Measurements from ENCODE around the gene IRF7.
"Not testable (repeated sequence)": the region's sequence is repeated elsewhere in the genome, so short reads cannot be mapped to it uniquely, and the experiment has no call there.

IRF7 gene

DNA sequence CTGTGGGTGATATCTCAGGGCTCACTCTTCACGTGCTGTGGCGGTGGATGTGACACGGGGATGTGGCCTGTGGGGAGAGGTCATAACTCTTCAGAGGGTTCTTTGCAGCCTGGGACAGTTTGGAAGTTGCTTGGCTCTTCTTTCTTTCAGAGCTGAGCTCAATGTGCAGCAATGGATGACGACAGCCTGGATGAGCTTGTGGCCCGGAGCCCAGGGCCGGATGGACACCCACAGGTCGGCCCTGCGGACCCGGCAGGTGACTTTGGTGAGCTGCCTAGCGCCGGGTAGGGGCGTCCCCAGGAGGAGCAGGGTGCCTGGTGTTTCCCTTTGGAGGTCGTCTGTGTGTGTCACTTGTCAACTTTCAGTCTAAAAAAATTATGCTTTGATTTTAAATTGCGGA is 34.4 kb downstream of the IRF7 start:
- no peak for DNase-seq (ENCODE audit: low spot score)

DNA sequence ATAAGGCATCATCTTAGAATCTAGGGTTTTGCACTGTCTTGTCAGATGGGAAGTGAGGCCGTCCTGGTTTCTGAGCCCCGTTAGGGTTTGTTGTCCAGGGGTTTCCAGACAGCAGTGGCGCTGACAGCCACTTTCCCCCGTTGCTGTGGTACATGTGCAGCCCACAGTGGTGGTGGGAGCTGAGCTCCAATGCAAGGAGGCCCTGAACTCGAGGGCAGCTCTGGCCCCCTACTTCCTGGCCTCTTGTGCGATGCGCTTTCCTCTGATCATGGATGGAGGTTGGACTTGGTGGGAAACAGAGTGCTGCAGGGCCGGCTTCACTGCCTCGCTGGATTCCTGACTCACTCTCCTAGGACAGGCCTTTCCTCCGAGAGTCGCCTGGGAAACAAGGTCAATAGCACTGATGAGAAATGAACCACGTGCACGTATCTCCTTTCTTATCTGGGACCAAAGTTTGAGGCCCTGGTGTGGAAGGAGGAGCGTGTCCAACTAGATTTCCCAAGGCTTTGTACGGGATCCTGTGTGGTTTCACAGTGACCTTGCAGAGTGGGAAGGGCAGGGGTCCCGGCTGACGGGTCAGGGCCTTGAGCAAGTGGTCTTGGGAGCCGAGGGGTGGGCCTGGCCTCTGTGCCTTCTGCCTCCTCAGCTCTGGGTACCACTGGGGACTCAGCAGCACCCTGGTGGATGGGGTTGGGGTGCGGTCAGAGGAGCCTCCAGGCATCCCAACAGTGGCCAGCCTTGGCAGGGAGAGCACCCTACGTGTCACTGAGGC is 35.7 kb downstream of the IRF7 start:
- no peak for DNase-seq (ENCODE audit: low spot score)

DNA sequence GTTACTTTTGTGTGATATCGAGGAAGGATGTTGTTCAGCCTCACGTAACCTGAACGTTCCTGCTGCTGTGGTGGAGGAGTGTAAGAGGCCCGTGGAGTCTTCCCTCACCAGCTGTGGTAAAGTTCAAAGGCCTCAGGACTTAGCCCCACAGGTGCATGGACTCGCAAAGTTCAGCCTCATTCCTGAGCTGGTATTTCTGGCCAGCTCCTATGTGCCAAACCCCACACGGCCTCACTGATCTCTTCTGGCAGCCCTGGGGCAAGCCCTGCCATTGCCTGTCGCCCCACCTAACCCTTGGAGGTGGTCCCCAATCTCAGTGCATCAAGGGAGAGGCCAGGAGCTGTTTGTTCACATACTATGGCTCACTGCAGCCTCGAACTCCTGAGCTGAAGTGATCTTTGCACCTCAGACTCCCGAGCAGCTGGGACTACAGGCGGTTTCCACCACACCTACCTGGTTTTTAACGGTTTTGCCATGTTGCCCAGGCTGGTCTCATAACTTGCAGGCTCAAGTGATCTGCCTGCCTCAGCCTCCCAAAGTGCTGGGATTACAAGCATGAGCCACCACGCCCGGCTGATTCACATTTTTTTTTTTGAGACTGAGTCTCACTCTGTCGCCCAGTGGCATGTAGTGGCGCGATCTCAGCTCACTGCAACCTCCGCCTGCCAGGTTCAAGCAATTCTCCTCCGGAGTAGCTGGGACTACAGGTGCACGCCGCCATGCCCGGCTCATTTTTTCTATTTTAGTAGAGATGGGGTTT is 37.3 kb downstream of the IRF7 start:
- DNase-seq (ENCODE audit: low spot score): no peak

DNA sequence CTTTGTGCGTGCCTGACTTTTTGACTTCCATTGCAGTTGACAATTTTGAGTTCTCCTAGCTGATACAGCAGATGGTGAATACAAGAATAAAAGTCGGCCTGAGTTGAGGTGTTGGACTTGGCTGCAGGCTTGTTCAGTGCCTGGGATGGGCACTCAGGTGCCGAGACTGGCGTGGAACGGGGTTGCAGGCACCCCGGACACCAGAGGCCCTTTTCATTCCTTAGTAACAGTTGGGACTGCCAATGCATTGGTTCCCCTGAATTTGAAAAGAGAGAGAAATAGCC is 38.2 kb downstream of the IRF7 start:
- DNase-seq (ENCODE audit: low spot score): no peak

DNA sequence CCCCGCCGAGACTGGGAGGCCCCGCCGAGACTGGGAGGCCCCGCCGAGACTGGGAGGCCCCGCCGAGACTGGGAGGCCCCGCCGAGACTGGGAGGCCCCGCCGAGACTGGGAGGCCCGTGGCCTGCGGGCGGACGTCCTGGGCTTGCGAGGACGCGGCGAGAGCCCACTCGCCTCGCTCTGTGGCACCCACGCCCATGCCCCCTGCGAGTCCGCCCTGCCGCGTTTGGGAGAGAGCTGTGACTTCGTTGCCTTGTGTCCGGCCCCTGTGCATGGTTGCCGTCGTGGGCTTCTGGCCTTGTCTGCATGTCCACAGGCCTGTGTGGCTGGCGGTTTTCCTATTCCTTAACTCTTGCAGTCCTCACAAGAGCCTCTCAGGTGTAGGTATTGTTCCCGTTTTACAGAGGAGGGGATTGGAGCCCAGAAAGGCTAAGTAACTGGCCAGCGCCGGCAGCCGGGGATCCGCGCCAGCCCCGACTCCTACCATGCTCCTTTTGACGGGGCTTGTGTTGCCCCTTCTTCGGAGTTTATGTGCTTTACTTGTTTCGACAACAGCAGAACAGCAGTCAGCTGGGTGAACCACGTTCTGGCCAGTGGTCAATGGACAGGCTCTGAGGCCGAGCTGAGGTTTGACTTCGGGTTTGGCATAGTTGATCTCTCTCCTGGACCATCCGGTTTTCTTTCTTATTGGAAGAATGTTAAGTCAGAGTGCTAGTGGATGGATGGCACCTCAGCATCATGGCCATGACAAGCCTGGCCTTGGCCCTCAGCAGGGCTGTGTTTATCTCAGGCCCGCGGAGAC is 38.7 kb downstream of the IRF7 start:
- no peak for DNase-seq (ENCODE audit: low spot score)

DNA sequence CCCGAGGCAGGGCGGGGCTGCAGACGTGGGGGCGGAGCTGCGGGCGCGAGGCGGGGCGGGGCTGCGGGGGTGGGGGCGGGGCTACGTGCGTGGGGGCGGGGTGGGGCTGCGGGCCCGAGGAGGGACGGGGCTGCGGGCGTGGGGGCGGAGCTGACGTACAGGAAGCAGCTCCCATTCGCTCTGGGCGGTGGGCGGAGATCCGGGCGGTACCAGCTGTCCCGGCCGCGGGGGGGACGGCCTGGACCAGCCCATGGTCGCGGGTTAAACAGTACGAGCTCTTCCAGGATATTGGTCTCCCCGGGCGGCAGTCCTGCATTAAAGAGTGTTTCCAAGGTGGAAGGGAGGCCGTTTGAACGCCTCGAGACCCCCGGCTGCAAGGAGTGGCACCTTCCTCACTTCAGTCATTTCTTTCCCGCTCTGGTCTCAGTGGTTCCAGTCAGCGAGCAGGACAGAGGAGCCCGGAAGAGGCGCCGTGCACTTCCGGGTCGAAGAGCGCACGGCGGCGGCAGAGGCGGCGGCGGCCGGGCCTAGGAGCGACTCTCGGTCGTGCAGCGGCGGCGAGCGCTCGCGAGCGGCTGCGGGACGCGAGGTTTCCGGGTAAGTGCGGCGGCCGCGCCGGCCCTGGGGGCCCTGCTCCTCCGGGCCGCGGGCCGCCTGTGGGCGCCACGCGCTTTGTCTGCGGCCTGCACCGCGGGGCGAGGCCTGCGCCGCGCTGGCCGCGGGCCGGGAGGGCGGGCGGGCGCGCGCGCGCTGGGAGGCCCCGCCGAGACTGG is 39.6 kb downstream of the IRF7 start, which contains the start of gene PHRF1:
Gene PHRF1 (plus strand): TSS at position 475 of the 773 bp plus-strand sequence. CDS start 5,043 bp downstream, outside the sequence.
- DNase-seq (ENCODE audit: low spot score): peak; percentile 96

DNA sequence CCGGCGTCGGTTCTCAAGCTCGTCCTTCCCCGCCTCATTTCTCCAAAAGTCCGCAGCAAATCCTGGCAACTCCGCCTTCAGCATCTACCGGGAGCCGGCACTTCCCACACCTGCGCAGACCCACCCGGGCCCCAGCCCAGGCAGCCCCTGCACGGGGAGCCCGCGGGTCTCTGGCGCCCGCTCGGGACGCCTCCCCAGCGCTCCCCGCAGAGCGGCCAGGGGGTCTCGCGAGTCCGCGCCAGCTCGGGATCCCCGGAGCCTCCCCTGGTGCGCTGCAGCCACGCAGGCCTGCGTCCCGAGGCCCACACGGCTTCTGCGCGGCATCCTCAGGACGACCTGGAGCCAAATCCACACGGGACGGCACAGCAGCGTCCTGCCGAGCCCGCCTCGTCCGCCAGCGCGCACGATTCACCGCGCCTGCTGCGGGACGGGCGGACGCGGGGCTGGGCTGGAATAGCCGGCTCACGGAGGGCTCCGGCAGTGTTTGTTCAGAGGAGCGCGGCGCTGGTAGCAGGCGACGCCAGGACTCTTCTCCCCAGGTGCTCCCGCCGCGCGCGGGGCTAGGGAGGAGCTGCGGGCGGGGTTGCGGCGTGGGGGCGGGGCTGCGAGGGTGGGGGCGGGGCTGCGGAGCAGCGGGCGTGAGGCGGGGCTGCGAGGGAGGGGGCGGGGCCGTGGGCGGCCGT is 40.3 kb downstream of the IRF7 start:
- peak; percentile 86 for DNase-seq (ENCODE audit: low spot score)

DNA sequence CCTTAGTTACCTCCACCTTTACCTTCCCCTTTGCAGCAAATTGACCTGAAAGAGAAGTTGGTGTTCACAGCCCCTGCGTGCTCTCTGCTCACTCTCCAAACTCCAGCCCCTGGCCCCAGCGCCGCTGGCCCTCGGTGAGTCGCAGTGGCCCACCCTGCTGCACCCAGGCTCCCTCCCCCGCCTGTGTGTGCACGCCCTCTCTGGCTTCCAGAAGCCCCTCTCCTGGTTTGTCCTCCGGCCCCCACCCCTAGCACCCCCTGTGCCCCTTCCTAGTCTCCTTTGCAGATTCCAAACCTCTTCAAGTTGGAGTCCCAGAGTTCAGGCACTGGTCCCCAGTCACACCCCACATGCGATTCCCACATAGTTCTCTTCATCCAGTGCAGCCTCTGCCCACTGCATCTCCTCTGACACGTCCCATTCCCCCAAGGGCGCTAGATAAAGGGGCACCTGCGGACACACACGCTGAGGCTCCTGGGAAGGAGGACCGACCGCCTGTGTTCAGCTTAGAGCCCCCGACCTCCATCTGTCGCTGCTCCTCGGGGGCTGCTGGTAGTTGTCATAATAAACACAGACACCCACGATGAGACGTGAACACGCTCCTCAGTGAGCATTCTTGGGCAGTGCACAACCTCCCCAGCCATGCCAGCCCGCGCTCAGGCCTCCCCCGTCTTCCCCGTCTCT is 41.0 kb downstream of the IRF7 start:
- no peak for DNase-seq (ENCODE audit: low spot score)

DNA sequence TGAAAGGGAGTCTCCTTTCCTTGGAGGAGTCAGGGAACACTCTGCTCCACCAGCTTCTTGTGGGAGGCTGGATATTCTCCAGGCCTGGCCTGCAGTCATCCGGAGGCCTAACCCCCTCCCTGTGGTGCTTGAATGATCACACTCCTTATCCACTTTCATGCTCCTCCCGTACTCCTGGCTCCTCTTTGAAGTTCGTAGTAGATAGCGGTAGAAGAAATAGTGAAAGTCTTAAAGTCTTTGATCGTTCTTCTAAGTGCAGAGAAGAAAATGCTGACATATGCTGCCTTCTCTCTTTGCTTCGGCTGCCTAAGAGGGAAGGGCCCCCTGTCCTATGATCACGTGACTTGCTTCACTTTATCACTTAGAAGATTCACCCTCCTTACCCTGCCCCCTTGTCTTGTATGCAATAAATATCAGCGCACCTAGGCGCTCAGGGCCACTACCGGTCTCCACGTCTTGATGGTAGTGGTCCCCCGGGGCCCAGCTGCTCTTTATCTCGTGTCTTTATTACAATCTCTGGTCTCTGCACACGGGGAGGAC is 41.6 kb downstream of the IRF7 start:
- not testable (repeated sequence) for DNase-seq (ENCODE audit: low spot score)

DNA sequence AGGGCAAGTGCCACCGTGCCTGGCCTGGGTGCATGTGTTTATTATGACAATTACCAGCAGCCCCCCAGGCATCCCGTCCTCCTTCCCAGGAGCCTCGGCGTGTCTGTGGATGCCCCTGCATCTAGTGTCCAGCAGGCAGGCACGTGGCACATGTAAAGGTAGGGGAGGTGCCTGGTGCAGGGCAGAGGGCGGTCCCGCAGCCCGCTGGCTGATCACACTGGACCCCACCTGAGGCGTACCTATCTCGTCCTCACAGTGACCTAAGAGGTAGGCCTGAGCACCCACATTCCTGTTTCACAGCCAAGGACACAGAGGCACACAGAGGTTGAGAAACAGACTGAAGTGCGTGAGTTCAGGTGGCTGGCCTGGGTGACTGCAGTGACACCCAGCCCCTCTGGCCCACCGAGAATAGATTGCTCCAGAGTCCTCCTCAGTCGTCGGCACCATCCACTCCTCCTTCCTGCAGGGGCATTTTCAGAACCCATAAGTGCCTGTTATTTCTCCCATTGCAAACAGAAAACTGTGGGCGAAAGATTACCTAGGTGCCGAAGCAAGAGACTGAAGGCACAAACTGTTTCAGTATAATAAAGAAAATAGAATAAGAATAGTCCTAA is 42.5 kb downstream of the IRF7 start:
- DNase-seq (ENCODE audit: low spot score): no peak

DNA sequence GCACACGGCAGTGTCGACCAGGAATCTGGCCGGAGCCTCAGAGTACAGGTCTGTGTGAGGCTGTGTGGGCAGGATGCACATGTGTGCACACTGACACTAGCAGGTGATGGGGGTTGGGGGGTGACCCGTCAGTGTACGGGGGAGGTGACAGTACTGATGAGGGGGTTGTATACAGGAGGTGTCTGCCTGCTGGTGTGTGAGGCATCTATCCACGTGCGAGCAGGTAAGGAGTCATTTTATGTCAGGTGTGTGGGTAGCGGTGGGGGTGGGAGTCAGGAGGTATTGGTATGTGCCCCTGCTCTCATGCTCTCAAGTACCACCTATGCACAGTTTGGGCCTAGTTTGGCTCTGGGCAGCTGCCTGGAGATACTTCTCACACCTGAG is 44.0 kb downstream of the IRF7 start:
- DNase-seq (ENCODE audit: low spot score): no peak

DNA sequence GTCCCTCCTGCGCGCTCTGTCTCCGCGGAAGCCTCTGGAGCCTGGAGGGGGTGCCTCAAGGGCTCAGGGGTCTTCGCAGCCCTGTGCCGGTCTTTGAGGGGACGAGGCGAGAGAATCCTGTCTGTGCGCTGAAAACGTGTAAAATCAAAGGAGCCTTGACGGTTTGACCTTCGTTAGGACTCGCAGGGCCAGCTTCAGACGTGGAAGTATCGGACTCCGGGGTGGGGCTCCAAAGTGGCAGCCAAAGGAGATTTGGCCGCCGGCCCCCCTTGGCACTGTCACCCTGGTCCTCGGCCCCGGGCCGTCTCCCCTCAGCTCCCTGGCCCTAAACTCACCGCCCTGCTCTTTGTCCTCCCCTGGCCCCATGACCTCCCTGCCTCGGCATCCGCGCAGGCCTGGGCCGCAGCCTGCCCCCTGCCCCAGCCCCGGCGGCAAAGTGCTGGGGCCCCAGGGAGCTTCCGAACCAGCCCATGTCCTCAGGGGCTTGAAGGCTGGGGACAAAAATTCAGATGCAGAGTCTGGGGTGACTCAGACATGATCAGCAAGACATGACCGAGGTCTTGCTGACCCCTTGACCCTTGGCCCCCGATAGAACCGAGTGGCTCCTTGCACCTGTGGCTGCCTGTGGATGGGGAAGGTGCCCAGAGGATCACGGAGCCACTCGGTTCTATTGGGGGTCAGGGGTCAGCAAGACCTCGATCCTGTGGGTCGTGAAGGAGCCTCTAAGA is 46.4 kb downstream of the IRF7 start:
- DNase-seq (ENCODE audit: low spot score): no peak

DNA sequence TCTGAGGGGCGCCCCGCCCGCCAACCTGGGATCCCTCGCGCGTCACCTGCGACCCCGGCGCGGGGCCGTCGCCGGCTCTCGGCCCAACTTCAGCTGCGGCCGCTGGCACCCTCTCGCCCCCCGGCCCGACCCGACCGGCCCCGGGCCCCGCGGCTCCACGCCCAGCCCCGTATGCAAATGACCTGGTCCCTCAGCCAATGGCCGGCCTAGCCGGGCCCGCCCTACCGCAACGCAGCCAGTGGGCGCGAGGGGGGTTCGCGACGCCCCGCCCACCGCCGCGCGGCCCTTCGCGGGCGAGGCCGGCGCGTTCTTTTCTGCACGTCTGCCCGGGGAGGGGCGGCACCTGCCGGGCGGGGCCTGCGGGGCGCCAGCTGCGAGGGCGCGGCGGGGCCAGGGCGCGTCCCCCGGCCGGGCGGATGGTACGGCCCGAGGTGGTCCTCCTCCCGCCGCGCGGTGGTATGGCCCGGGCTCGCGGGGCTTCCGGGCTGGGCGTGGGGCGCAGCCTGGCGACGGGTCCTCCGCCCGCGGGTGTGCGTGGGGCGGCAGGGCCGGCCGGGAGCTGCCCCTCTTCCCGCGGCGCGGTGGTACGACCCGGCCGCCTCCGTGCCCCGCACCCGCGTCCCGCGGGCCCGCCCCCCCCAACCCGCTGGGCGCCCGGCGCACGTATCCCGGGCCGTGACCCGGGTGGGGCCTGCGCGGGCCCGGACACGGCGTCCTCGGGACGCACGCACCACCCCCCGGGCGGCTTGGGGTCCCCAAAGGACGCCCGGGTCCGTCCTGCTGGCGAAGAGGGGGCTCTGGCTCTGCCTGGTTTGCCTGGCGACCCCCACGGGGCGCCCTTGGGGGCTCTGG is 47.2 kb downstream of the IRF7 start:
- peak; percentile 95 for DNase-seq (ENCODE audit: low spot score)

DNA sequence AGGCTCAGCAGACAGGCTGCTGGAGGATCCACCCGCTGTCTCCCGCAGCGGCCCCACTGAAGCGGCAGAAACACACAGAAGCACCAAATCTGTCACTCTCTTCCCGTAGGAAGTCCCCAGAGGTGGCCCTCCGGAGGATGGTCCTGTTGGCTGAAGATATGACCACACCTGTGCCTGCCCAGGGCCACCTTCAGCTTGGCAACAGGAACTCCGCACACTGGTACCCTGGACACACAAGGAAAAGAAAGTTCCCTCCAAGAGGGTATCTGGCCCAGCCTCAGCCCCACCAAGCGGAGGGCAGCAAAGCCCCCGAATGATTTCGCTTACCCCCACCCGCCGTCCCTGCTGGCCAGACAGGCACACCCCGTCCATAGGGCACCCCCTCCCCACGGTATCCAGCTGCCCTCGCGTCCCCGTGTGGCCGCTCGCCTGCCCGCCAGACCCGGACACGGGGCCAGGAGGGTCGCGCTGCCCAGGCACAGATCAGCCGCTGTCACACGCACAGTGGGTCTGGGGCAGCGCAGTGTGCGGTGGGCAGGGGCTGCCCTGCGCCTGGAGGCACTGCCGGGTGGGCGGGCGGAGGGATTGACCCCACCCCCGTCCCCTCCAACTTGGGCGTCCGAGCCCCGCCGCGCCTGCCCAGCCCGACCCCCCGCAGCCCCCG is 48.0 kb downstream of the IRF7 start:
- DNase-seq (ENCODE audit: low spot score): peak; percentile 46

DNA sequence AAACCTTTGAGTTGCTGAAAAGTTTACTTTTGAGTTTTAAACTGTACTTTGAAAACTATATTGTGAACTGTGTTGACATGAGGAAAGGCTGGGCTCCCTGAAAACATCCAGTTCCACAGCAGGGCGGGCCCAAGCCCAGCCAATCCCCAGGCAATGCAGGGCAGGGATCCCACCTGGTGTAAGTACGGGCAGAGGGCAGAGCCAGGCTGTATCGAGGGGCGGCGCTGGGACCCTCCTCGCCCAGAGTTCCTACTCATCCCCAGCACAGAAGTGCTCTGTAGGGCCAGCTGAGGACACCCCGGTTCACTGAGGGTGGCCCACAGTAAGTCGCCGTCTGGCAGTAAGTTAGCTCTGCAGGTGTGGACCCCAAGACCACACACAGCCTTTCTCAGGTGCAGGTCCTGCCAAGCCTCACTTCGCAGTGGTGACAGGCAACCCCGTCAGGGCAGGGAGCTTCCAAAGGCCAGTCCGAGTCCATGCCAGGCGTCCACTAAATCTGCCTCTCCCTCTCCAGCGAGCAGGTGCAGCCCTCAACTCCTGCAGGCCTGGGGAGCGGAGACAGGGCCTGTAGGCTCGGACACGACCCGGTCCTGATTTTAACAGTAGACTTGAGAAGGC is 48.6 kb downstream of the IRF7 start:
- DNase-seq (ENCODE audit: low spot score): no peak

DNA sequence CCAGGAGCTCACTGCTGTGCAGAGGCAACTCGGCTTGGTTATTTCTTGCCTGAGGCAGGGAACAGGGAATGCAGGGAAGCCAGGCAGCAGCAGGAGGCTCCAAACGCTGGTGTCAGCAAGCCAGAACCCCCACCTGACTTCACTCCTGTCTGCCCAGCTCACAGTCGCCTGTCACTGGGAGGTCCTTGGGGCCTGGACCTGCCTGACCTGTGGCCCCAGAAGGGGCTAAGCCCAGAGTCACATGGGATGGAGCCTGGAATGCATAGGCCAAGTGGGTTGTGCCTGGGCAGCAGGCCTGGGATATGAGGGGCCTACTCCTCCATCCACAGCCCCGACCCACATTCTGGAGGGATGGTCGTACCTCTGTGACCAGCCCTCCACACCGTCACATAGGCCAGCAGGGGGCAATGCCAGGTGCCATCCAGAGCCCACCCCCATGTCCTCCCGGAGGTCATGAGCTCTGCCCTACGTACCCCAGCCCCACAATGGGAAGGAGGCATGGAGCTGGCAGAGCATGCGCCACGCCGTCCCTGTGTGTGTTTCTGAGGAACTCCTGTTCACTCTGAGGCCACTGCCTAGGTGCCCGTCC is 49.7 kb downstream of the IRF7 start:
- no peak for DNase-seq (ENCODE audit: low spot score)

Data from HuH-7 (cell line).